A549 (cell line): ENCODE results near the gene SPAG7. TPM values are rescaled to one million over a fixed set of nuclear protein-coding genes. Genes with fewer than 3 reads are reported as not detected.
"Not testable (repeated sequence)": the region's sequence is repeated elsewhere in the genome, so short reads cannot be mapped to it uniquely, and the experiment has no call there.

Experiments used
- ATAC-seq, 2 experiments: fragments of 200-7000 bp in 1 of 2; fragments of >200 bp in 1 of 2; cut with Nextera tagmentation in 1 of 2; cut with Tn5 transposase in 1 of 2; 3 replicates each; pipeline versions ENCODE4 v1.8.0 to v1.9.1; 2018 to 2020; ENCODE audit warnings: mild to moderate bottlenecking in 1 of 2, moderate library complexity in 1 of 2
- CTCF ChIA-PET: fragments of 300-600 bp; sonication (Branson Sonifier 250); formaldehyde crosslinking; extraction: SDS; loops from one replicate; lab custom pipeline; 2021; ENCODE audit warnings: antibody characterized with exemption, inconsistent platforms; lab: Yijun Ruan, JAX
- POLR2A ChIA-PET: fragments of 350-600 bp; formaldehyde crosslinking; extraction: SDS; loops from one replicate; lab custom pipeline; 2021; ENCODE audit warnings: antibody characterized with exemption, inconsistent platforms; lab: Yijun Ruan, JAX
- DNase-seq, 2 experiments: peaks; one replicate each; pipeline versions ENCODE4 v3.0.0 to v3.0.0-alpha.2; 2011 to 2016; ENCODE audit warnings: low read depth in 1 of 2, low spot score in 1 of 2
- FAIRE-seq: peaks from 2 replicates; lab custom pipeline; 2011; peaks lifted over from hg19 to GRCh38; lab: Jason Lieb, UNC
- H3K27ac ChIP-seq, 2 experiments: fragments of >200 bp; sonication (Bioruptor Twin); formaldehyde crosslinking; 3 replicates each; pipeline ENCODE4 v1.5.1; 2016 to 2017
- H3K4me1 ChIP-seq: fragments of >200 bp; sonication (Bioruptor Twin); formaldehyde crosslinking; 3 replicates; pipeline ENCODE4 v1.6.1; 2016
- H3K4me2 ChIP-seq: fragments of >200 bp; sonication (Bioruptor Twin); formaldehyde crosslinking; 3 replicates; pipeline ENCODE4 v1.6.1; 2016
- H3K4me3 ChIP-seq: fragments of >200 bp; sonication (Bioruptor Twin); formaldehyde crosslinking; 3 replicates; pipeline ENCODE4 v1.5.1; 2016
- H3K9me3 ChIP-seq: fragments of >200 bp; sonication (Bioruptor Twin); formaldehyde crosslinking; 3 replicates; pipeline ENCODE4 v1.6.1; 2016
- CBX2 ChIP-seq: fragments of 200-600 bp; sonication (generic); IDR thresholded peaks from 2 replicates; pipeline ENCODE4 v1.6.1; 2016; ENCODE audit warnings: low read depth, mild to moderate bottlenecking, borderline replicate concordance
- CBX8 ChIP-seq: fragments of 200-600 bp; sonication (generic); IDR thresholded peaks from 2 replicates; pipeline ENCODE4 v1.6.1; 2016
- EP300 ChIP-seq, 2 experiments: fragments of >200 bp; sonication (Bioruptor Twin); formaldehyde crosslinking; IDR thresholded peaks; 2 replicates in 1 of 2; 3 replicates in 1 of 2; pipeline ENCODE4 v1.6.1; 2016 to 2017
- HOXB5 ChIP-seq: fragments of 250-450 bp; sonication (Bioruptor Pico); IDR thresholded peaks from 2 replicates; pipeline ENCODE4 v1.5.0; 2020; ENCODE audit warnings: mild to moderate bottlenecking, moderate library complexity
- JUNB ChIP-seq: fragments of >200 bp; sonication (Bioruptor Twin); formaldehyde crosslinking; IDR thresholded peaks from 2 replicates; pipeline ENCODE4 v1.6.1; 2016
- NFE2L2 ChIP-seq: fragments of 150-350 bp; conservative IDR thresholded peaks from 2 replicates; pipeline ENCODE4 v1.6.1; 2014; ENCODE audit warnings: low read length
- POLR2AphosphoS2 ChIP-seq: conservative IDR thresholded peaks from 2 replicates; pipeline ENCODE4 v1.6.1; 2012; ENCODE audit warnings: low read length, improper control_type of control experiment, inconsistent platforms
- RCOR1 ChIP-seq: fragments of 150-350 bp; IDR thresholded peaks from 2 replicates; pipeline ENCODE4 v1.6.1; 2014; ENCODE audit warnings: antibody characterized with exemption, low read length, low read depth
- RFX5 ChIP-seq: fragments of 450-650 bp; IDR thresholded peaks from 2 replicates; pipeline ENCODE4 v1.7.1; 2014; ENCODE audit warnings: antibody characterized with exemption, mild to moderate bottlenecking, moderate library complexity
- SREBF2 ChIP-seq: fragments of 450-650 bp; IDR thresholded peaks from 2 replicates; pipeline ENCODE4 v1.6.1; 2014; ENCODE audit warnings: mild to moderate bottlenecking, moderate library complexity
- ZC3H11A ChIP-seq: fragments of 450-650 bp; IDR thresholded peaks from 2 replicates; pipeline ENCODE4 v1.6.1; 2014; ENCODE audit warnings: antibody characterized with exemption, mild to moderate bottlenecking
- ZNF302 ChIP-seq: fragments of 250-450 bp; sonication (Bioruptor Pico); IDR thresholded peaks from 2 replicates; pipeline ENCODE4 v1.9.0; 2021; ENCODE audit warnings: inconsistent platforms, mild to moderate bottlenecking, moderate library complexity
- ZSCAN20 ChIP-seq: fragments of 250-450 bp; sonication (Bioruptor Pico); IDR thresholded peaks from 2 replicates; pipeline ENCODE4 v1.8.0; 2022; ENCODE audit warnings: mild to moderate bottlenecking, moderate library complexity
- whole genome bisulfite sequencing: methylation state at CpG from one replicate; pipeline ENCODE4 v1.1.6; 2017; ENCODE audit errors: missing lambda C conversion rate; 5-methylcytosine and 5-hydroxymethylcytosine counted together
- polyA plus RNA-seq, 4 experiments: library from polyadenylated mRNA; depleted of rRNA in 3 of 4; stranded (reverse); fragments of >200 nt; fragmentation: RNase III in 1 of 4; extraction: RNeasy Plus Mini Kit Qiagen cat#74134 plus additional on column Dnase treatment in 1 of 4; gene quantifications; 2 replicates in 3 of 4; 3 replicates in 1 of 4; pipeline ENCODE4 v1.2.3, GENCODE V29; 2011 to 2017
- TF ChIP-seq, protein P1 (sequence below): fragments of >200 bp; sonication (Bioruptor Twin); formaldehyde crosslinking; IDR thresholded peaks from 3 replicates; pipeline ENCODE4 v1.5.1; 2016
- TF ChIP-seq, protein P2 (sequence below): fragments of 450-650 bp; IDR thresholded peaks from 2 replicates; pipeline ENCODE4 v1.6.1; 2014; ENCODE audit warnings: antibody characterized with exemption
- TF ChIP-seq, protein P3 (sequence below): fragments of 200-600 bp; sonication (generic); IDR thresholded peaks from 2 replicates; pipeline ENCODE4 v1.6.1; 2016; ENCODE audit warnings: antibody characterized with exemption, mild to moderate bottlenecking, moderate library complexity
- TF ChIP-seq, protein P4 (sequence below): IDR thresholded peaks from 2 replicates; pipeline ENCODE4 v1.6.1; 2012; ENCODE audit warnings: low read depth, borderline replicate concordance
- TF ChIP-seq, protein P5 (sequence below): IDR thresholded peaks from 2 replicates; pipeline ENCODE4 v1.6.1; 2012

The SPAG7 gene
- polyA plus RNA-seq, 2 of the 4 experiments (the other 2 are of a cell fraction), result 94.9 to 102 TPM

DNA sequence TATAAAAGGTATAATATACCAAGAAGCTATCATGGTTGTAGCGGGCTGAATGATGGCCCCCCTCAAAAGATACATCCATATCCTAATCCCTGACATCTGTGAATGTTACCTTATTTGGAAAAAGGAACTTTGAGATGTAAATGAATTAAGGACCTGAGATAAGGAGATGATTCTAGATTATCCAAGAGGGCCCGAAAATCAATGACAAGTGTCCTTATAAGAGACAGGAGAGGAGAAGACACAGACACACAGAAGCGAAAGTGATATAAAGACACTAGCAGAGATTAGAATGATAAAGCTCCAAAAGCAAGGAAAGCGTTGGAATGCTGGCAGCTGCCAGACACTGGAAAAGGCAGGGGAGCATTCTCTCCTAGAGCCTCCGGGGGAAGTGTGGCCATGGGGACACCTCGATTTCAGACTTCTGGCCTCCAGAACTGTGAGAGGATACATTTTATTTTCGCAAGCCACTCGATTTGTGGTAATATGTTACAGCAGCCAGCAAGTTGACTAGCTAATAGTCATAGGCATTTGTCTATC, 48.0 kb downstream of the SPAG7 start:
- ChIA-PET POLR2A (interaction anchor here (2.1 kb wide), 1 partner anchor 20 kb away, joined by 9 read pairs; the partner anchor contains the start of genes RNF167 and SLC25A11), CTCF (interaction anchor here (0.7 to 3.7 kb wide), 10 partner anchors 10 to 353 kb away, joined by 3 to 37 read pairs (median 4); partner anchors contain the start of genes CAMTA2, CHRNE, RNF167 and SLC25A11)
- Histone ChIP-seq H3K4me2 (no peak overlapping the region), H3K4me3 (no peak overlapping the region), H3K27ac (no peak overlapping the region), H3K9me3 (no peaks in the 10 kb centered on the region), H3K4me1 (0 out of 3 replicates have a peak, but pooled peaks cover 4% of the 10 kb centered on the region)
- TF ChIP-seq, protein P1, sequence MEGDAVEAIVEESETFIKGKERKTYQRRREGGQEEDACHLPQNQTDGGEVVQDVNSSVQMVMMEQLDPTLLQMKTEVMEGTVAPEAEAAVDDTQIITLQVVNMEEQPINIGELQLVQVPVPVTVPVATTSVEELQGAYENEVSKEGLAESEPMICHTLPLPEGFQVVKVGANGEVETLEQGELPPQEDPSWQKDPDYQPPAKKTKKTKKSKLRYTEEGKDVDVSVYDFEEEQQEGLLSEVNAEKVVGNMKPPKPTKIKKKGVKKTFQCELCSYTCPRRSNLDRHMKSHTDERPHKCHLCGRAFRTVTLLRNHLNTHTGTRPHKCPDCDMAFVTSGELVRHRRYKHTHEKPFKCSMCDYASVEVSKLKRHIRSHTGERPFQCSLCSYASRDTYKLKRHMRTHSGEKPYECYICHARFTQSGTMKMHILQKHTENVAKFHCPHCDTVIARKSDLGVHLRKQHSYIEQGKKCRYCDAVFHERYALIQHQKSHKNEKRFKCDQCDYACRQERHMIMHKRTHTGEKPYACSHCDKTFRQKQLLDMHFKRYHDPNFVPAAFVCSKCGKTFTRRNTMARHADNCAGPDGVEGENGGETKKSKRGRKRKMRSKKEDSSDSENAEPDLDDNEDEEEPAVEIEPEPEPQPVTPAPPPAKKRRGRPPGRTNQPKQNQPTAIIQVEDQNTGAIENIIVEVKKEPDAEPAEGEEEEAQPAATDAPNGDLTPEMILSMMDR, result no peak
- TF ChIP-seq ZNF302 (CRISPR knock-in tag), result no peak
- FAIRE-seq (peak; percentile 7), ATAC-seq (peak; percentile 45 to 73; a peak in 5 of 6 replicates), DNase-seq (no peak)
- 83% methylated on average over 8 of the region's 8 CpGs for WGBS

DNA sequence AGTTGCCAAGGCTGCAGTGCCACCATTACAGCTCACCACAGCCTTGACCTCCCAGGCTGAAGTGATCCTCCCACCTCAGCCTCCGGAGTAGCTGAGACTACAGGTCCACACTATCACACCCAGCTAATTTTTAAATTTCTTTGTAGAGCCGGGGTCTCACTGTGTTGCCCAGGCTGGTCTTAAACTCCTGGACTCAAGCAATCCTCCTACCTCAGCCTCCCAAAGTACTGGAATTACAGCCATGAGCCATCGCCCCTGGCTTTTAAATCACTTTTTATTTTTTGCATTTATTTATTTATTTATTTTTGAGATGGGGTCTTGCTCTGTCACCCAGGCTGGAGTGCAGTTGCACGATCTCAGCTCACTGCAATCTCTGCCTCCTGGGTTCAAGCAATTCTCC, 53.1 kb downstream of the SPAG7 start:
- ATAC-seq, H3K4me1 ChIP-seq, H3K27ac ChIP-seq, H3K9me3 ChIP-seq, POLR2A ChIA-PET, FAIRE-seq, H3K4me3 ChIP-seq, DNase-seq, H3K4me2 ChIP-seq: not testable (repeated sequence)
- WGBS, result 87% methylated on average over 4 of the region's 4 CpGs
- CTCF ChIA-PET, result interaction anchor here (0.7 to 4.0 kb wide), 6 partner anchors 9 to 205 kb away, joined by 3 to 21 read pairs (median 4); partner anchors contain the start of genes ARRB2 and CHRNE

DNA sequence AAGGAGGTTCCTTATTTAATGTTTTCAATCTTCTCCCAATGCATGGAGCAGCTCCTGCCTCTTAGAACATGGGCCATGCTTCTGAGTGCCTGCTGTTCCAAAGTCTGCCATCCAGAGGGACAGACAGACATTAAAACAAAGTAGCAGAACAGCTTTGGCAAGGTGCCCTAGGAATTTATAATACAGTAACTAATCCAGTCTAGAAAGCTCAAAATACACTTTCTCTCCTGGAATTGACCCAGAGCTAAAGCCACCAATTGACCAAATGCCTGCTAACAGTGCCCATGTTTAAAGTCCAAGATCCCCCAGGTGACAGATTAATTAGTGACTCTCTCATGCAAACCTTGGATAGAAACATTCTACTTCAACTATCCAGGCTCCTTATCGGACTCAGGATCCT, 53.6 kb downstream of the SPAG7 start:
- Histone ChIP-seq H3K4me1 (peaks cover 9% of the 10 kb centered on the region; the same call in 2 of the 3 replicates), H3K9me3 (no peaks in the 10 kb centered on the region), H3K4me3 (no peak overlapping the region), H3K4me2 (no peak overlapping the region), H3K27ac (no peak overlapping the region)
- ChIA-PET CTCF (interaction anchor here (0.6 to 4.0 kb wide), 12 partner anchors 9 to 204 kb away, joined by 3 to 21 read pairs (median 4); partner anchors contain the start of genes ARRB2, CHRNE, RNF167 and SLC25A11), POLR2A (interaction anchor here (1.0 kb wide), 1 partner anchor 26 kb away, joined by 5 read pairs; the partner anchor contains the start of genes RNF167 and SLC25A11)
- ATAC-seq (no peak), FAIRE-seq (no peak), DNase-seq (no peak)
- TF ChIP-seq, protein P2, sequence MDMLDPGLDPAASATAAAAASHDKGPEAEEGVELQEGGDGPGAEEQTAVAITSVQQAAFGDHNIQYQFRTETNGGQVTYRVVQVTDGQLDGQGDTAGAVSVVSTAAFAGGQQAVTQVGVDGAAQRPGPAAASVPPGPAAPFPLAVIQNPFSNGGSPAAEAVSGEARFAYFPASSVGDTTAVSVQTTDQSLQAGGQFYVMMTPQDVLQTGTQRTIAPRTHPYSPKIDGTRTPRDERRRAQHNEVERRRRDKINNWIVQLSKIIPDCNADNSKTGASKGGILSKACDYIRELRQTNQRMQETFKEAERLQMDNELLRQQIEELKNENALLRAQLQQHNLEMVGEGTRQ, result no peak
- TF ChIP-seq CBX2, result no peak
- TF ChIP-seq EP300 (IDR thresholded peaks at IDR 0.05), result no peak
- TF ChIP-seq CBX8, result no peak
- TF ChIP-seq NFE2L2, result no peak
- TF ChIP-seq SREBF2, result no peak
- TF ChIP-seq ZSCAN20 (CRISPR knock-in tag), result no peak
- no peak for TF ChIP-seq HOXB5 (CRISPR knock-in tag)
- no peak for TF ChIP-seq JUNB
- TF ChIP-seq RFX5, result no peak
- TF ChIP-seq ZC3H11A, result no peak
- TF ChIP-seq, protein P3, sequence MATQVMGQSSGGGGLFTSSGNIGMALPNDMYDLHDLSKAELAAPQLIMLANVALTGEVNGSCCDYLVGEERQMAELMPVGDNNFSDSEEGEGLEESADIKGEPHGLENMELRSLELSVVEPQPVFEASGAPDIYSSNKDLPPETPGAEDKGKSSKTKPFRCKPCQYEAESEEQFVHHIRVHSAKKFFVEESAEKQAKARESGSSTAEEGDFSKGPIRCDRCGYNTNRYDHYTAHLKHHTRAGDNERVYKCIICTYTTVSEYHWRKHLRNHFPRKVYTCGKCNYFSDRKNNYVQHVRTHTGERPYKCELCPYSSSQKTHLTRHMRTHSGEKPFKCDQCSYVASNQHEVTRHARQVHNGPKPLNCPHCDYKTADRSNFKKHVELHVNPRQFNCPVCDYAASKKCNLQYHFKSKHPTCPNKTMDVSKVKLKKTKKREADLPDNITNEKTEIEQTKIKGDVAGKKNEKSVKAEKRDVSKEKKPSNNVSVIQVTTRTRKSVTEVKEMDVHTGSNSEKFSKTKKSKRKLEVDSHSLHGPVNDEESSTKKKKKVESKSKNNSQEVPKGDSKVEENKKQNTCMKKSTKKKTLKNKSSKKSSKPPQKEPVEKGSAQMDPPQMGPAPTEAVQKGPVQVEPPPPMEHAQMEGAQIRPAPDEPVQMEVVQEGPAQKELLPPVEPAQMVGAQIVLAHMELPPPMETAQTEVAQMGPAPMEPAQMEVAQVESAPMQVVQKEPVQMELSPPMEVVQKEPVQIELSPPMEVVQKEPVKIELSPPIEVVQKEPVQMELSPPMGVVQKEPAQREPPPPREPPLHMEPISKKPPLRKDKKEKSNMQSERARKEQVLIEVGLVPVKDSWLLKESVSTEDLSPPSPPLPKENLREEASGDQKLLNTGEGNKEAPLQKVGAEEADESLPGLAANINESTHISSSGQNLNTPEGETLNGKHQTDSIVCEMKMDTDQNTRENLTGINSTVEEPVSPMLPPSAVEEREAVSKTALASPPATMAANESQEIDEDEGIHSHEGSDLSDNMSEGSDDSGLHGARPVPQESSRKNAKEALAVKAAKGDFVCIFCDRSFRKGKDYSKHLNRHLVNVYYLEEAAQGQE, result no peak
- TF ChIP-seq, protein P4, sequence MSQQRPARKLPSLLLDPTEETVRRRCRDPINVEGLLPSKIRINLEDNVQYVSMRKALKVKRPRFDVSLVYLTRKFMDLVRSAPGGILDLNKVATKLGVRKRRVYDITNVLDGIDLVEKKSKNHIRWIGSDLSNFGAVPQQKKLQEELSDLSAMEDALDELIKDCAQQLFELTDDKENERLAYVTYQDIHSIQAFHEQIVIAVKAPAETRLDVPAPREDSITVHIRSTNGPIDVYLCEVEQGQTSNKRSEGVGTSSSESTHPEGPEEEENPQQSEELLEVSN, result no peak
- TF ChIP-seq POLR2AphosphoS2, result no peak
- TF ChIP-seq, protein P5, sequence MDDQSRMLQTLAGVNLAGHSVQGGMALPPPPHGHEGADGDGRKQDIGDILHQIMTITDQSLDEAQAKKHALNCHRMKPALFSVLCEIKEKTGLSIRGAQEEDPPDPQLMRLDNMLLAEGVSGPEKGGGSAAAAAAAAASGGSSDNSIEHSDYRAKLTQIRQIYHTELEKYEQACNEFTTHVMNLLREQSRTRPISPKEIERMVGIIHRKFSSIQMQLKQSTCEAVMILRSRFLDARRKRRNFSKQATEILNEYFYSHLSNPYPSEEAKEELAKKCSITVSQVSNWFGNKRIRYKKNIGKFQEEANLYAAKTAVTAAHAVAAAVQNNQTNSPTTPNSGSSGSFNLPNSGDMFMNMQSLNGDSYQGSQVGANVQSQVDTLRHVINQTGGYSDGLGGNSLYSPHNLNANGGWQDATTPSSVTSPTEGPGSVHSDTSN, result no peak
- no peak for TF ChIP-seq RCOR1
- WGBS, result 82% methylated on average over 1 of the region's 1 CpG
